ENCODE measurements around the gene TRIM31.

DNA sequence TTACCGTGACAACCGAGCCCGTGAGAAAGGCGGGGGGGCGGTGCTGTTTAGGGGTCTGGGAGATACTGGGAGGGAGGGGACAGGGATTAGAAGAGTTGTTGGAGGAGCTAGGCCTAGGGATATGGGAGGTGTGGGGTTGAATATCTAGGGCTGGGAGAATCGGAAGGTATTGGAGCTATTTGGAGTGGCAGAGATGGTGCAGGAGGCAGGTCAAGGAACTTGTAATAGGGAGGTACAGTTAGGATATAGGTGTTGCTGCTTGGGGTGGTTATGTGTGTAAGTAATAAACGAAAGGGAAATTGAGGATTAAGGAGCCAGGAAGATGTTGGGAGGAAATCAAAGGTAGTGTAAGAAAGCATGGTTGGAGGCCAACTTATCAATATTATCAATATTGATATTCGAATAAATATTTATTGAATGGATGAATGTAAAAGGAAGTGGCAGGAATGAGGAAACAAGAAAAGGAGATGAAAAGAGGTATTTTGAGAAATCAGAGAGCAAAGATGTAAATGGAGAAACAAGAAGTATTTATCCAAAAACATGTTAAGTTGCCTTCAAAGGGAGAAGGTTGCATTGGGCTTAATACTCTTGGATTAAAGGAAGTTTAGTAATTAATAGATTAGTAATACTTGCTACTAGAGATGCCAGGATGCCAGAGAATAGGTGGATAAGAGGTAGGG lies 45.3 kb downstream of the TRIM31 start:
- TF ChIP-seq POLR2A (IDR thresholded peaks at IDR 0.05) = no peak
- TF ChIP-seq, protein P1, sequence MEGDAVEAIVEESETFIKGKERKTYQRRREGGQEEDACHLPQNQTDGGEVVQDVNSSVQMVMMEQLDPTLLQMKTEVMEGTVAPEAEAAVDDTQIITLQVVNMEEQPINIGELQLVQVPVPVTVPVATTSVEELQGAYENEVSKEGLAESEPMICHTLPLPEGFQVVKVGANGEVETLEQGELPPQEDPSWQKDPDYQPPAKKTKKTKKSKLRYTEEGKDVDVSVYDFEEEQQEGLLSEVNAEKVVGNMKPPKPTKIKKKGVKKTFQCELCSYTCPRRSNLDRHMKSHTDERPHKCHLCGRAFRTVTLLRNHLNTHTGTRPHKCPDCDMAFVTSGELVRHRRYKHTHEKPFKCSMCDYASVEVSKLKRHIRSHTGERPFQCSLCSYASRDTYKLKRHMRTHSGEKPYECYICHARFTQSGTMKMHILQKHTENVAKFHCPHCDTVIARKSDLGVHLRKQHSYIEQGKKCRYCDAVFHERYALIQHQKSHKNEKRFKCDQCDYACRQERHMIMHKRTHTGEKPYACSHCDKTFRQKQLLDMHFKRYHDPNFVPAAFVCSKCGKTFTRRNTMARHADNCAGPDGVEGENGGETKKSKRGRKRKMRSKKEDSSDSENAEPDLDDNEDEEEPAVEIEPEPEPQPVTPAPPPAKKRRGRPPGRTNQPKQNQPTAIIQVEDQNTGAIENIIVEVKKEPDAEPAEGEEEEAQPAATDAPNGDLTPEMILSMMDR (IDR thresholded peaks at IDR 0.05) = no peak
